ENCODE measurements around the gene MZT1.

Gene MZT1

GRCh38 chr13:72745260-72745659, 17.8 kb upstream of the MZT1 start:
- TF ChIP-seq CTCF (IDR thresholded peaks at IDR 0.05), result no peak
- TF ChIP-seq ZFX (IDR thresholded peaks at IDR 0.05; ENCODE audit: borderline replicate concordance), result no peak
- no peak overlapping the region for H3K27ac ChIP-seq

GRCh38 chr13:72740015-72740414, 12.6 kb upstream of the MZT1 start:
- H3K27ac ChIP-seq, result no peak overlapping the region
- TF ChIP-seq ZFX (IDR thresholded peaks at IDR 0.05; ENCODE audit: borderline replicate concordance) (no peak), CTCF (IDR thresholded peaks at IDR 0.05) (no peak)

GRCh38 chr13:72737033-72737432, 9.6 kb upstream of the MZT1 start:
- H3K27ac ChIP-seq, result no peak overlapping the region
- TF ChIP-seq CTCF (IDR thresholded peaks at IDR 0.05) (no peak), ZFX (IDR thresholded peaks at IDR 0.05; ENCODE audit: borderline replicate concordance) (no peak)

GRCh38 chr13:72728290-72728605, 819 bp upstream of the MZT1 start:
- H3K27ac ChIP-seq, result peak overlapping the region; percentile 82
- TF ChIP-seq CTCF (IDR thresholded peaks at IDR 0.05) (no peak), ZFX (IDR thresholded peaks at IDR 0.05; ENCODE audit: borderline replicate concordance) (no peak)

- TF ChIP-seq CTCF (IDR thresholded peaks at IDR 0.05) (no peak), ZFX (IDR thresholded peaks at IDR 0.05; ENCODE audit: borderline replicate concordance) (no peak)
- H3K27ac ChIP-seq, result peak overlapping the region; percentile 82
Observed at GRCh38 chr13:72726726-72727416, 558 bp downstream of the MZT1 start.

GRCh38 chr13:72726185-72726584, 1.2 kb downstream of the MZT1 start:
- peak overlapping the region; percentile 82 for H3K27ac ChIP-seq

GRCh38 chr13:72716776-72717175, 10.7 kb downstream of the MZT1 start:
- no peak overlapping the region for H3K27ac ChIP-seq
- TF ChIP-seq CTCF (IDR thresholded peaks at IDR 0.05) (no peak), ZFX (IDR thresholded peaks at IDR 0.05; ENCODE audit: borderline replicate concordance) (no peak)

GRCh38 chr13:72700509-72700908, 26.9 kb downstream of the MZT1 start:
- H3K27ac ChIP-seq, result no peak overlapping the region
- no peak for TF ChIP-seq CTCF (IDR thresholded peaks at IDR 0.05)
- TF ChIP-seq ZFX (IDR thresholded peaks at IDR 0.05; ENCODE audit: borderline replicate concordance), result no peak
